Right lung (tissue), 5 donors: Measurements from ENCODE around the gene NCCRP1. TPM values are rescaled to one million over a fixed set of nuclear protein-coding genes. Genes with fewer than 3 reads are reported as not detected.
"Not testable (repeated sequence)": the region's sequence is repeated elsewhere in the genome, so short reads cannot be mapped to it uniquely, and the experiment has no call there.

Source experiments
- DNase-seq, 2 donors: peaks; one replicate each; pipeline ENCODE4 v3.0.0-alpha.2; 2013
- polyA plus RNA-seq, 5 donors: library from polyadenylated mRNA; unstranded; fragments of 120-200 nt; gene quantifications; one replicate each; pipeline versions ENCODE4 v1.2.1 to v1.2.3, GENCODE V29; 2013; ENCODE audit warnings: inconsistent platforms in 1 of 5, low replicate concordance in 1 of 5; ENCODE audit not compliant: insufficient read length in 5 of 5, insufficient read depth in 1 of 5

Gene NCCRP1
- polyA plus RNA-seq, 5 donors, result 0.09 to 0.29 (median 0.21) TPM

GRCh38 chr19:39207293-39207836, 10.6 kb downstream of the NCCRP1 start:
- no peak for DNase-seq

GRCh38 chr19:39208175-39208795, 11.5 kb downstream of the NCCRP1 start:
- DNase-seq, result no peak

- no peak for DNase-seq
Observed at GRCh38 chr19:39209196-39209595, 12.4 kb downstream of the NCCRP1 start.

GRCh38 chr19:39211731-39212374, 15.1 kb downstream of the NCCRP1 start:
- DNase-seq, result no peak

- DNase-seq, result no peak
Observed at GRCh38 chr19:39212375-39212742, 15.6 kb downstream of the NCCRP1 start.

- DNase-seq, result not testable (repeated sequence)
Observed at GRCh38 chr19:39215323-39215722, 18.6 kb downstream of the NCCRP1 start.

- no peak for DNase-seq
Observed at GRCh38 chr19:39217094-39217493, 20.3 kb downstream of the NCCRP1 start.

- no peak for DNase-seq
Observed at GRCh38 chr19:39218230-39219007, 21.7 kb downstream of the NCCRP1 start.

GRCh38 chr19:39219108-39219507, 22.3 kb downstream of the NCCRP1 start:
- DNase-seq, result not testable (repeated sequence)

GRCh38 chr19:39223703-39224279, 27.0 kb downstream of the NCCRP1 start:
- no peak for DNase-seq

GRCh38 chr19:39224910-39225309, 28.1 kb downstream of the NCCRP1 start:
- no peak for DNase-seq

- no peak for DNase-seq
Observed at GRCh38 chr19:39230096-39230764, 33.5 kb downstream of the NCCRP1 start.

GRCh38 chr19:39232708-39233107, 35.9 kb downstream of the NCCRP1 start:
- no peak for DNase-seq

GRCh38 chr19:39236527-39236926, 39.8 kb downstream of the NCCRP1 start:
- no peak for DNase-seq

- DNase-seq, result no peak
Observed at GRCh38 chr19:39237200-39238184, 40.7 kb downstream of the NCCRP1 start.

GRCh38 chr19:39238209-39238608, 41.4 kb downstream of the NCCRP1 start:
- no peak for DNase-seq

- DNase-seq, result no peak
Observed at GRCh38 chr19:39238944-39239343, 42.2 kb downstream of the NCCRP1 start.

- no peak for DNase-seq
Observed at GRCh38 chr19:39240421-39240820, 43.7 kb downstream of the NCCRP1 start.

- DNase-seq, result not testable (repeated sequence)
Observed at GRCh38 chr19:39243741-39244140, 47.0 kb downstream of the NCCRP1 start.

- not testable (repeated sequence) for DNase-seq
Observed at GRCh38 chr19:39244410-39245100, 47.8 kb downstream of the NCCRP1 start, which contains the start of gene IFNL3. TSS of gene IFNL3 (minus strand) at chr19:39245006. CDS start at chr19:39244967, 39 bp downstream.
